CD4-positive, alpha-beta memory T cell (primary cell): ENCODE measurements around the gene HCK. TPM values are rescaled to one million over a fixed set of nuclear protein-coding genes. Genes with fewer than 3 reads are reported as not detected.

Experiments used
- CTCF ChIA-PET: fragments of 350-600 bp; sonication (Branson Sonifier 250); formaldehyde crosslinking; loops from one replicate; lab custom pipeline; 2021; ENCODE audit warnings: inconsistent platforms; ENCODE audit not compliant: partially characterized antibody; lab: Charles Lee
- POLR2A ChIA-PET: fragments of 350-600 bp; sonication (Branson Sonifier 250); formaldehyde crosslinking; loops from one replicate; lab custom pipeline; 2021; ENCODE audit not compliant: partially characterized antibody; lab: Charles Lee
- DNase-seq, 5 donors: peaks; one replicate each; pipeline versions ENCODE4 v3.0.0 to v3.0.0-alpha.2; 2020 to 2022; ENCODE audit warnings: mixed read lengths in 1 of 5
- H3K27ac ChIP-seq: one replicate; pipeline ENCODE4 v1.7.0; 2013; ENCODE audit warnings: low read depth, low read length
- H3K27me3 ChIP-seq: 2 replicates; pipeline ENCODE4 v1.7.0; 2013; ENCODE audit warnings: mild to moderate bottlenecking, low read length, moderate library complexity; ENCODE audit not compliant: insufficient read depth
- H3K36me3 ChIP-seq: 2 replicates; pipeline ENCODE4 v1.7.0; 2013; ENCODE audit warnings: mild to moderate bottlenecking, low read length, moderate library complexity; ENCODE audit not compliant: insufficient read depth
- H3K4me1 ChIP-seq: 2 replicates; pipeline ENCODE4 v1.7.0; 2013; ENCODE audit warnings: mild to moderate bottlenecking, low read length, moderate library complexity; ENCODE audit not compliant: insufficient read depth
- H3K4me3 ChIP-seq, 2 donors: one replicate each; pipeline ENCODE4 v1.7.0; 2013; ENCODE audit warnings: low read length in 2 of 2, mild to moderate bottlenecking in 1 of 2
- H3K9me3 ChIP-seq, 2 donors: one replicate each; pipeline ENCODE4 v1.7.0; 2013; ENCODE audit warnings: low read length in 2 of 2, control low read depth in 1 of 2; ENCODE audit not compliant: control insufficient read depth in 1 of 2
- H3K27ac Mint-ChIP-seq, 7 donors: one replicate each; pipeline ENCODE4 v1.8.0; 2020 to 2021; ENCODE audit warnings: mixed read lengths in 7 of 7, mild to moderate bottlenecking in 6 of 7, inconsistent platforms in 3 of 7, moderate library complexity in 3 of 7
- H3K27me3 Mint-ChIP-seq, 2 donors: one replicate each; pipeline ENCODE4 v1.8.0; 2020 to 2021; ENCODE audit warnings: mixed read lengths in 2 of 2
- H3K36me3 Mint-ChIP-seq, 2 donors: one replicate each; pipeline ENCODE4 v1.8.0; 2020 to 2021; ENCODE audit warnings: mixed read lengths in 2 of 2, inconsistent platforms in 1 of 2, mild to moderate bottlenecking in 1 of 2
- H3K4me1 Mint-ChIP-seq, 4 donors: one replicate each; pipeline ENCODE4 v1.8.0; 2020 to 2021; ENCODE audit warnings: mixed read lengths in 4 of 4, mild to moderate bottlenecking in 1 of 4
- H3K4me3 Mint-ChIP-seq, 8 donors: one replicate each; pipeline ENCODE4 v1.8.0; 2020 to 2021; ENCODE audit warnings: mixed read lengths in 8 of 8, mild to moderate bottlenecking in 7 of 8, moderate library complexity in 6 of 8, inconsistent platforms in 3 of 8
- H3K9me3 Mint-ChIP-seq, 8 donors: one replicate each; pipeline ENCODE4 v1.8.0; 2020 to 2021; ENCODE audit warnings: mixed read lengths in 8 of 8, mild to moderate bottlenecking in 5 of 8, inconsistent platforms in 3 of 8, moderate library complexity in 1 of 8
- intact Hi-C: fragments of 100-400 bp; cut with micrococcal nuclease; formaldehyde crosslinking; loops from one replicate; pipeline ENCODE4 v1.15.1; 2023
- polyA plus RNA-seq, 2 donors: library from polyadenylated mRNA; unstranded; fragments of 300-500 nt; fragmentation: Illumina TruSeq; gene quantifications; one replicate each; pipeline ENCODE4 v1.2.3, GENCODE V29; 2021
- total RNA-seq, 2 experiments: library from RNA; stranded (reverse); gene quantifications; one replicate each; pipeline ENCODE4 v1.2.3, GENCODE V29; 2021

HCK gene
- total and polyA plus RNA-seq, 4 experiments from 2014 or later, result 0.09 to 1.3 (median 0.75) TPM

GRCh38 chr20:32098786-32099185 is 46.7 kb downstream of the HCK start:
- POLR2A ChIA-PET, result no interaction called here
- no peak for DNase-seq
- no peaks in the 10 kb centered on the region for H3K9me3 Mint-ChIP-seq
- no peak overlapping the region for H3K4me3 Mint-ChIP-seq
- no peaks in the 10 kb centered on the region for H3K36me3 ChIP-seq
- no peaks in the 10 kb centered on the region for H3K36me3 Mint-ChIP-seq
- CTCF ChIA-PET, result no interaction called here
- H3K27me3 ChIP-seq, result no peaks in the 10 kb centered on the region
- H3K4me1 ChIP-seq, result no peaks in the 10 kb centered on the region
- peaks cover 15 to 29% of the 10 kb centered on the region in 2 donors for H3K27me3 Mint-ChIP-seq
- H3K9me3 ChIP-seq, result no peaks in the 10 kb centered on the region
- H3K4me1 Mint-ChIP-seq, result no peaks in the 10 kb centered on the region
- H3K4me3 ChIP-seq, result no peak overlapping the region
- H3K27ac ChIP-seq, result no peak overlapping the region
- intact Hi-C loops, result no loop called here
- H3K27ac Mint-ChIP-seq, result no peak overlapping the region

GRCh38 chr20:32108814-32109391 is 56.9 kb downstream of the HCK start:
- Mint-ChIP-seq H3K27ac (peak overlapping the region in 4 of 7 donors; percentile 79 to 100 (median 98)), H3K9me3 (no peaks in the 10 kb centered on the region), H3K27me3 (peaks cover 1 to 2% of the 10 kb centered on the region in 2 donors), H3K4me1 (peaks cover 22 to 38% (median 31%) of the 10 kb centered on the region in 4 donors), H3K36me3 (peaks cover 0 to 12% of the 10 kb centered on the region in 2 donors), H3K4me3 (peak overlapping the region in 5 of 8 donors; percentile 95 to 100 (median 99))
- no peak for DNase-seq
- Histone ChIP-seq H3K4me3 (no peak overlapping the region), H3K27me3 (no peaks in the 10 kb centered on the region), H3K36me3 (no peaks in the 10 kb centered on the region), H3K9me3 (no peaks in the 10 kb centered on the region), H3K4me1 (peaks cover 29% of the 10 kb centered on the region), H3K27ac (peak overlapping the region; percentile 100)
- ChIA-PET CTCF (interaction anchor here (1.1 to 1.6 kb wide), 2 partner anchors 102 to 544 kb away, joined by 3 to 4 read pairs; no protein-coding TSS in a partner anchor), POLR2A (interaction anchor here (0.8 to 1.7 kb wide), 8 partner anchors 12 to 1381 kb away, joined by 3 to 9 read pairs (median 4); partner anchors contain the start of genes ASXL1, CBFA2T2, COMMD7 and PDRG1)
- intact Hi-C loops, result loop anchor here (1.0 to 5.0 kb wide), 4 partner anchors 98 to 1703 kb away; partner anchors contain the start of genes ASXL1, CHMP4B, PDRG1 and PLAGL2

GRCh38 chr20:32109392-32110172 is 57.5 kb downstream of the HCK start, which contains the start of gene TM9SF4:
Gene TM9SF4, plus strand, starts transcription at chr20:32109714. Its CDS starts 27 bp downstream, at chr20:32109741.
- Histone ChIP-seq H3K4me3 (peak within 1 kb of the TSS; percentile 90 to 92), H3K9me3 (no peaks in the 10 kb centered on the region), H3K36me3 (no peaks in the 10 kb centered on the region), H3K27me3 (no peaks in the 10 kb centered on the region), H3K4me1 (peaks cover 36% of the 10 kb centered on the region), H3K27ac (peak within 1 kb of the TSS; percentile 100)
- H3K4me1 Mint-ChIP-seq, result peaks cover 26 to 44% (median 36%) of the 10 kb centered on the region in 4 donors
- ChIA-PET CTCF (interaction anchor here (0.9 to 1.6 kb wide), 3 partner anchors 9 to 543 kb away, joined by 3 to 6 read pairs (median 4); no protein-coding TSS in a partner anchor), POLR2A (interaction anchor here (0.8 to 1.7 kb wide), 8 partner anchors 11 to 1381 kb away, joined by 3 to 9 read pairs (median 4); partner anchors contain the start of genes ASXL1, CBFA2T2, COMMD7 and PDRG1)
- H3K36me3 Mint-ChIP-seq, result peaks cover 0 to 12% of the 10 kb centered on the region in 2 donors
- peak; percentile 93 to 94 (median 94) for DNase-seq
- peak within 1 kb of the TSS; percentile 96 to 100 (median 100) for H3K27ac Mint-ChIP-seq
- intact Hi-C loops, result loop anchor here (1.0 to 5.0 kb wide), 4 partner anchors 97 to 1703 kb away; partner anchors contain the start of genes ASXL1, CHMP4B, PDRG1 and PLAGL2
- no peaks in the 10 kb centered on the region for H3K9me3 Mint-ChIP-seq
- H3K27me3 Mint-ChIP-seq, result no peaks in the 10 kb centered on the region
- H3K4me3 Mint-ChIP-seq, result peak within 1 kb of the TSS; percentile 95 to 100 (median 98)

GRCh38 chr20:32110173-32110704 is 58.2 kb downstream of the HCK start:
- ChIA-PET CTCF (interaction anchor here (0.9 to 1.6 kb wide), 2 partner anchors 9 to 101 kb away, joined by 4 to 6 read pairs; no protein-coding TSS in a partner anchor), POLR2A (interaction anchor here (1.1 to 1.7 kb wide), 3 partner anchors 10 to 248 kb away, joined by 3 to 9 read pairs (median 4); partner anchors contain the start of gene ASXL1)
- intact Hi-C loops, result no loop called here
- H3K27ac ChIP-seq, result peak overlapping the region; percentile 100
- H3K4me1 Mint-ChIP-seq, result peaks cover 29 to 51% (median 42%) of the 10 kb centered on the region in 4 donors
- H3K27ac Mint-ChIP-seq, result peak overlapping the region; percentile 96 to 100 (median 100)
- peak overlapping the region; percentile 95 to 100 (median 98) for H3K4me3 Mint-ChIP-seq
- H3K27me3 ChIP-seq, result no peaks in the 10 kb centered on the region
- H3K9me3 Mint-ChIP-seq, result no peaks in the 10 kb centered on the region
- peak overlapping the region; percentile 90 to 92 for H3K4me3 ChIP-seq
- H3K36me3 Mint-ChIP-seq, result peaks cover 0 to 18% of the 10 kb centered on the region in 2 donors
- peaks cover 39% of the 10 kb centered on the region for H3K4me1 ChIP-seq
- no peaks in the 10 kb centered on the region for H3K27me3 Mint-ChIP-seq
- no peaks in the 10 kb centered on the region for H3K36me3 ChIP-seq
- no peak for DNase-seq
- H3K9me3 ChIP-seq, result no peaks in the 10 kb centered on the region

GRCh38 chr20:32110727-32111126 is 58.7 kb downstream of the HCK start:
- H3K9me3 Mint-ChIP-seq, result no peaks in the 10 kb centered on the region
- Histone ChIP-seq H3K27me3 (no peaks in the 10 kb centered on the region), H3K4me1 (peaks cover 39% of the 10 kb centered on the region), H3K4me3 (no peak overlapping the region), H3K27ac (peak overlapping the region; percentile 100), H3K9me3 (no peaks in the 10 kb centered on the region), H3K36me3 (no peaks in the 10 kb centered on the region)
- peaks cover 31 to 53% (median 45%) of the 10 kb centered on the region in 4 donors for H3K4me1 Mint-ChIP-seq
- peaks cover 0 to 20% of the 10 kb centered on the region in 2 donors for H3K36me3 Mint-ChIP-seq
- H3K4me3 Mint-ChIP-seq, result peak overlapping the region; percentile 95 to 100 (median 98)
- POLR2A ChIA-PET, result interaction anchor here (1.7 kb wide), 1 partner anchor 78 kb away, joined by 3 read pairs; no protein-coding TSS in a partner anchor
- CTCF ChIA-PET, result interaction anchor here (1.6 kb wide), 1 partner anchor 100 kb away, joined by 4 read pairs; no protein-coding TSS in a partner anchor
- no peak for DNase-seq
- intact Hi-C loops, result no loop called here
- peak overlapping the region; percentile 96 to 100 (median 100) for H3K27ac Mint-ChIP-seq
- H3K27me3 Mint-ChIP-seq, result no peaks in the 10 kb centered on the region

GRCh38 chr20:32111156-32111686 is 59.2 kb downstream of the HCK start:
- DNase-seq, result no peak
- H3K36me3 ChIP-seq, result no peaks in the 10 kb centered on the region
- POLR2A ChIA-PET, result no interaction called here
- Mint-ChIP-seq H3K9me3 (no peaks in the 10 kb centered on the region), H3K4me3 (peak overlapping the region in 7 of 8 donors; percentile 71 to 100 (median 98)), H3K27me3 (no peaks in the 10 kb centered on the region), H3K27ac (peak overlapping the region in 5 of 7 donors; percentile 79 to 100 (median 96)), H3K4me1 (peaks cover 33 to 57% (median 48%) of the 10 kb centered on the region in 4 donors), H3K36me3 (peaks cover 2 to 22% of the 10 kb centered on the region in 2 donors)
- CTCF ChIA-PET, result no interaction called here
- intact Hi-C loops, result no loop called here
- H3K27me3 ChIP-seq, result no peaks in the 10 kb centered on the region
- no peak overlapping the region for H3K4me3 ChIP-seq
- peaks cover 39% of the 10 kb centered on the region for H3K4me1 ChIP-seq
- peak overlapping the region; percentile 100 for H3K27ac ChIP-seq
- no peaks in the 10 kb centered on the region for H3K9me3 ChIP-seq
